OCI-LY7 (cell line): Measurements from ENCODE around the gene TGM6. TPM values are rescaled to one million over a fixed set of nuclear protein-coding genes. Genes with fewer than 3 reads are reported as not detected.

Source experiments
- BruUV-seq: library from RNA; stranded (reverse); fragments of 400-500 nt; replicated peaks from 2 replicates; lab custom pipeline; 2021; lab: Mats Ljungman, UMichigan
- CTCF ChIA-PET: fragments of 300-600 bp; sonication (Branson Sonifier 250); formaldehyde crosslinking; loops from one replicate; lab custom pipeline; 2022; ENCODE audit warnings: antibody characterized with exemption; ENCODE audit not compliant: unreplicated experiment; lab: Charles Lee
- POLR2A ChIA-PET: fragments of 300-600 bp; sonication (Branson Sonifier 250); formaldehyde crosslinking; loops from one replicate; lab custom pipeline; 2022; ENCODE audit warnings: antibody characterized with exemption; lab: Charles Lee
- DNase-seq: peaks from one replicate; pipeline ENCODE4 v3.0.0-alpha.2; 2015; ENCODE audit warnings: low spot score
- H2AFZ ChIP-seq: fragments of 200-600 bp; sonication (generic), shearing (Covaris generic); 2 replicates; pipeline ENCODE4 v1.6.1; 2014; ENCODE audit warnings: mild to moderate bottlenecking, antibody characterized with exemption, low read length, moderate library complexity
- H3K27ac ChIP-seq: fragments of 200-600 bp; sonication (generic); 2 replicates; pipeline ENCODE4 v1.5.1; 2014; ENCODE audit warnings: mixed run types, low read depth, mild to moderate bottlenecking, moderate library complexity, low read length, inconsistent platforms; ENCODE audit not compliant: poor library complexity, severe bottlenecking
- H3K36me3 ChIP-seq: fragments of 200-600 bp; sonication (generic); 2 replicates; pipeline ENCODE4 v1.6.1; 2014; ENCODE audit warnings: mild to moderate bottlenecking, antibody characterized with exemption, low read length, moderate library complexity, mixed read lengths; ENCODE audit not compliant: insufficient read depth
- H3K4me1 ChIP-seq: fragments of 200-600 bp; sonication (generic); 2 replicates; pipeline ENCODE4 v1.5.1; 2014; ENCODE audit warnings: mild to moderate bottlenecking, low read length; ENCODE audit not compliant: insufficient read depth, poor library complexity, severe bottlenecking
- H3K4me2 ChIP-seq: fragments of 200-600 bp; sonication (generic); 2 replicates; pipeline ENCODE4 v1.6.1; 2014; ENCODE audit warnings: mild to moderate bottlenecking, low read length
- H3K4me3 ChIP-seq: fragments of 200-600 bp; sonication (generic); 2 replicates; pipeline ENCODE4 v1.5.1; 2014; ENCODE audit warnings: mild to moderate bottlenecking, low read depth, low read length; ENCODE audit not compliant: poor library complexity, severe bottlenecking
- H3K79me2 ChIP-seq: fragments of 200-600 bp; sonication (generic); 2 replicates; pipeline ENCODE4 v1.6.1; 2016; ENCODE audit warnings: low read depth, mild to moderate bottlenecking, low read length, moderate library complexity, mixed read lengths; ENCODE audit not compliant: insufficient read depth
- H3K9me2 ChIP-seq: fragments of 200-600 bp; sonication (generic); 2 replicates; pipeline ENCODE4 v1.6.1; 2016; ENCODE audit warnings: mild to moderate bottlenecking, low read length, mixed read lengths; ENCODE audit not compliant: insufficient read depth
- H3K9me3 ChIP-seq: fragments of 200-600 bp; sonication (generic); 2 replicates; pipeline ENCODE4 v1.6.1; 2014; ENCODE audit warnings: mild to moderate bottlenecking, mixed run types, low read length, mixed read lengths
- H4K20me1 ChIP-seq: fragments of 200-600 bp; sonication (generic); 2 replicates; pipeline ENCODE4 v1.6.1; 2014; ENCODE audit warnings: mild to moderate bottlenecking, antibody characterized with exemption, low read length, moderate library complexity, mixed read lengths; ENCODE audit not compliant: insufficient read depth
- CTCF ChIP-seq: fragments of 200-600 bp; sonication (generic); conservative IDR thresholded peaks from 2 replicates; pipeline ENCODE4 v1.5.1; 2014; ENCODE audit warnings: mild to moderate bottlenecking, antibody characterized with exemption, low read length, moderate library complexity, mixed read lengths
- EZH2phosphoT487 ChIP-seq: fragments of 200-600 bp; sonication (generic); IDR thresholded peaks from 2 replicates; pipeline ENCODE4 v1.6.1; 2018; ENCODE audit warnings: low read depth, borderline replicate concordance, mild to moderate bottlenecking, mixed run types, antibody characterized with exemption, low read length, moderate library complexity, mixed read lengths
- intact Hi-C: fragments of 100-400 bp; cut with micrococcal nuclease; formaldehyde crosslinking; loops from one replicate; pipeline ENCODE4 v1.10.0; 2022; ENCODE audit not compliant: unreplicated experiment
- total RNA-seq, 2 experiments: library from RNA; depleted of rRNA in 1 of 2; stranded (reverse); fragments of >200 nt in 1 of 2; shearing (Covaris generic) in 1 of 2; gene quantifications; 2 replicates each; pipeline ENCODE4 v1.2.3, GENCODE V29; 2014 to 2022

TGM6 gene
- total RNA-seq, 2 experiments from 2014 or later = not detected

GRCh38 chr20:2420510-2420909 is 39.8 kb downstream of the TGM6 start:
- intact Hi-C loops = no loop called here
- no peak for DNase-seq
- Histone ChIP-seq H3K9me3 (no peaks in the 10 kb centered on the region), H3K4me3 (no peak overlapping the region), H3K79me2 (no peaks in the 10 kb centered on the region), H3K27ac (no peak overlapping the region), H3K9me2 (no peaks in the 10 kb centered on the region), H2AFZ (no peak overlapping the region), H3K4me1 (no peaks in the 10 kb centered on the region), H3K4me2 (no peak overlapping the region), H4K20me1 (no peaks in the 10 kb centered on the region), H3K36me3 (no peaks in the 10 kb centered on the region)
- no TSS peak for BruUV-seq
- TF ChIP-seq EZH2phosphoT487 (no peak), CTCF (no peak)
- CTCF ChIA-PET = no interaction called here
- POLR2A ChIA-PET = no interaction called here

DNA sequence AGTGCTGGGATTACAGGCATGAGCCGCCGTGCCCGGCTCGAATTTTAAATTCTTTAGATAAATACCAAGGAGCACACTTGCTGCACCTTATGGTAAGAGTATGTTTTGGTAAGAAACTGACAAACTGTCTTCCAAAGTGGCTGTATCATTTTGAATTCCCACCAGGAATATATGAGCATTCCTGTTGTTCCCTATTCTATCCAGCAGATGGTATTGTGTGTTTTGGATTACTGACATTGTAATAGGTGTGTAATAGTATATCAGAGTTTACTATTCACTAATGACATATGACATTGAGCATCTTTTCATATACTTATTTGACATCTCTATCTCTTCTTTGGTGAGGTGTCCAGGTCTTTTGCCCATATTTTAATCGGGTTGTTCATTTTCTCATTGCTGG is 40.5 kb downstream of the TGM6 start:
- Histone ChIP-seq H3K4me1 (no peaks in the 10 kb centered on the region), H3K79me2 (no peaks in the 10 kb centered on the region), H4K20me1 (no peaks in the 10 kb centered on the region), H3K9me3 (no peaks in the 10 kb centered on the region), H3K9me2 (no peaks in the 10 kb centered on the region), H3K36me3 (no peaks in the 10 kb centered on the region), H3K4me2 (no peak overlapping the region), H3K27ac (no peak overlapping the region), H3K4me3 (no peak overlapping the region), H2AFZ (no peak overlapping the region)
- CTCF ChIA-PET = no interaction called here
- BruUV-seq = no TSS peak
- intact Hi-C loops = no loop called here
- POLR2A ChIA-PET = no interaction called here
- TF ChIP-seq EZH2phosphoT487 (no peak), CTCF (no peak)
- no peak for DNase-seq

- no peak for TF ChIP-seq EZH2phosphoT487
- TF ChIP-seq CTCF = no peak
- Histone ChIP-seq H3K9me2 (no peaks in the 10 kb centered on the region), H3K36me3 (no peaks in the 10 kb centered on the region), H3K4me3 (no peak overlapping the region), H3K4me1 (no peaks in the 10 kb centered on the region), H3K79me2 (no peaks in the 10 kb centered on the region), H3K4me2 (no peak overlapping the region), H3K27ac (no peak overlapping the region), H2AFZ (no peak overlapping the region), H4K20me1 (no peaks in the 10 kb centered on the region), H3K9me3 (no peaks in the 10 kb centered on the region)
- ChIA-PET CTCF (interaction anchor here (0.7 kb wide), 1 partner anchor 541 kb away, joined by 3 read pairs; no protein-coding TSS in a partner anchor), POLR2A (interaction anchor here (0.6 kb wide), 1 partner anchor 1050 kb away, joined by 3 read pairs; no protein-coding TSS in a partner anchor)
- DNase-seq = no peak
- BruUV-seq = no TSS peak
- intact Hi-C loops = no loop called here
Measured at GRCh38 chr20:2429051-2429450, 48.4 kb downstream of the TGM6 start.
